ENCODE data around the gene RETSAT. TPM values are rescaled to one million over a fixed set of nuclear protein-coding genes. Genes with fewer than 3 reads are reported as not detected.

The RETSAT gene
- total and polyA plus RNA-seq, 2 of the 13 experiments (the other 11 are each of a cell fraction or from before 2014, with no cell fraction given) = 46.7 to 61.0 TPM

- TF ChIP-seq MLX (CRISPR knock-in tag; IDR thresholded peaks at IDR 0.05) = no peak
- TF ChIP-seq KDM2A (CRISPR knock-in tag; IDR thresholded peaks at IDR 0.05; ENCODE audit: borderline replicate concordance, low read depth) = no peak
- TF ChIP-seq, protein P1, sequence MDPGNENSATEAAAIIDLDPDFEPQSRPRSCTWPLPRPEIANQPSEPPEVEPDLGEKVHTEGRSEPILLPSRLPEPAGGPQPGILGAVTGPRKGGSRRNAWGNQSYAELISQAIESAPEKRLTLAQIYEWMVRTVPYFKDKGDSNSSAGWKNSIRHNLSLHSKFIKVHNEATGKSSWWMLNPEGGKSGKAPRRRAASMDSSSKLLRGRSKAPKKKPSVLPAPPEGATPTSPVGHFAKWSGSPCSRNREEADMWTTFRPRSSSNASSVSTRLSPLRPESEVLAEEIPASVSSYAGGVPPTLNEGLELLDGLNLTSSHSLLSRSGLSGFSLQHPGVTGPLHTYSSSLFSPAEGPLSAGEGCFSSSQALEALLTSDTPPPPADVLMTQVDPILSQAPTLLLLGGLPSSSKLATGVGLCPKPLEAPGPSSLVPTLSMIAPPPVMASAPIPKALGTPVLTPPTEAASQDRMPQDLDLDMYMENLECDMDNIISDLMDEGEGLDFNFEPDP (CRISPR knock-in tag; conservative IDR thresholded peaks at IDR 0.05) = 0 out of 2 replicates have a peak, but pooled peaks have one; percentile 5
- TF ChIP-seq POLR2A (IDR thresholded peaks at IDR 0.05; ENCODE audit: insufficient read depth in 1 of 2, low read depth in 2 of 2, low read length in 2 of 2) = no peak
- TF ChIP-seq ZNF367 (CRISPR knock-in tag; IDR thresholded peaks at IDR 0.05; ENCODE audit: borderline replicate concordance) = no peak
- TF ChIP-seq, protein P2, sequence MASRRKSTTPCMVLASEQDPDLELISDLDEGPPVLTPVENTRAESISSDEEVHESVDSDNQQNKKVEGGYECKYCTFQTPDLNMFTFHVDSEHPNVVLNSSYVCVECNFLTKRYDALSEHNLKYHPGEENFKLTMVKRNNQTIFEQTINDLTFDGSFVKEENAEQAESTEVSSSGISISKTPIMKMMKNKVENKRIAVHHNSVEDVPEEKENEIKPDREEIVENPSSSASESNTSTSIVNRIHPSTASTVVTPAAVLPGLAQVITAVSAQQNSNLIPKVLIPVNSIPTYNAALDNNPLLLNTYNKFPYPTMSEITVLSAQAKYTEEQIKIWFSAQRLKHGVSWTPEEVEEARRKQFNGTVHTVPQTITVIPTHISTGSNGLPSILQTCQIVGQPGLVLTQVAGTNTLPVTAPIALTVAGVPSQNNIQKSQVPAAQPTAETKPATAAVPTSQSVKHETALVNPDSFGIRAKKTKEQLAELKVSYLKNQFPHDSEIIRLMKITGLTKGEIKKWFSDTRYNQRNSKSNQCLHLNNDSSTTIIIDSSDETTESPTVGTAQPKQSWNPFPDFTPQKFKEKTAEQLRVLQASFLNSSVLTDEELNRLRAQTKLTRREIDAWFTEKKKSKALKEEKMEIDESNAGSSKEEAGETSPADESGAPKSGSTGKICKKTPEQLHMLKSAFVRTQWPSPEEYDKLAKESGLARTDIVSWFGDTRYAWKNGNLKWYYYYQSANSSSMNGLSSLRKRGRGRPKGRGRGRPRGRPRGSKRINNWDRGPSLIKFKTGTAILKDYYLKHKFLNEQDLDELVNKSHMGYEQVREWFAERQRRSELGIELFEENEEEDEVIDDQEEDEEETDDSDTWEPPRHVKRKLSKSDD (CRISPR knock-in tag; IDR thresholded peaks at IDR 0.05; ENCODE audit: low read depth) = no peak
- TF ChIP-seq YY1 (IDR thresholded peaks at IDR 0.05; ENCODE audit: insufficient read depth, insufficient replicate concordance, low read depth, low read length) = peak; percentile 14
- no peak for TF ChIP-seq RBM22 (optimal IDR thresholded peaks at IDR 0.05; ENCODE audit: low read length)
- no peak for TF ChIP-seq ZNF501 (CRISPR knock-in tag; IDR thresholded peaks at IDR 0.05)
- TF ChIP-seq PBX2 (CRISPR knock-in tag; IDR thresholded peaks at IDR 0.05) = no peak
- no peak for TF ChIP-seq REST (IDR thresholded peaks at IDR 0.05; ENCODE audit: borderline replicate concordance in 1 of 2, low read depth in 1 of 2, low read length in 2 of 2)
- TF ChIP-seq NR3C1 (CRISPR knock-in tag; IDR thresholded peaks at IDR 0.05) = no peak
Measured at GRCh38 chr2:85355521-85355920, 1.2 kb upstream of the RETSAT start (continued).

Measured in HepG2 (cell line).